CD14-positive monocyte (primary cell): Measurements from ENCODE around the gene L3MBTL4. TPM values are rescaled to one million over a fixed set of nuclear protein-coding genes. Genes with fewer than 3 reads are reported as not detected.

ENCODE experiments used
- DNase-seq, 3 donors: peaks; one replicate each; pipeline ENCODE4 v3.0.0-alpha.2; 2011 to 2022
- H2AFZ ChIP-seq: 2 replicates; pipeline ENCODE4 v1.6.0; 2012; ENCODE audit warnings: mild to moderate bottlenecking, low read depth, low read length, inconsistent platforms; ENCODE audit not compliant: insufficient read depth, poor library complexity, severe bottlenecking
- H3K27ac ChIP-seq, 2 donors: 1 replicate in 1 of 2; 2 replicates in 1 of 2; pipeline ENCODE4 v1.5.1; 2012 to 2013; ENCODE audit warnings: low read length in 2 of 2, control low read depth in 1 of 2, inconsistent platforms in 1 of 2, low read depth in 1 of 2, mild to moderate bottlenecking in 1 of 2
- H3K27me3 ChIP-seq, 2 donors: one replicate each; pipeline versions ENCODE4 v1.6.0 to v1.6.1; 2011 to 2013; ENCODE audit warnings: low read length in 2 of 2; ENCODE audit not compliant: control insufficient read depth in 2 of 2, insufficient read depth in 2 of 2
- H3K36me3 ChIP-seq, 2 donors: replicated peaks in 1 of 2; 1 replicate in 1 of 2; 2 replicates in 1 of 2; pipeline versions ENCODE4 v1.5.1 to v1.6.1; 2012 to 2013; ENCODE audit warnings: low read length in 2 of 2, control low read depth in 1 of 2, inconsistent platforms in 1 of 2, mild to moderate bottlenecking in 1 of 2; ENCODE audit not compliant: insufficient read depth in 2 of 2, control insufficient read depth in 1 of 2
- H3K4me1 ChIP-seq, 2 donors: 1 replicate in 1 of 2; 2 replicates in 1 of 2; pipeline versions ENCODE4 v1.5.1 to v1.6.1; 2012 to 2013; ENCODE audit warnings: low read length in 2 of 2, control low read depth in 1 of 2, inconsistent platforms in 1 of 2, mild to moderate bottlenecking in 1 of 2, moderate library complexity in 1 of 2; ENCODE audit not compliant: insufficient read depth in 2 of 2, control insufficient read depth in 1 of 2
- H3K4me2 ChIP-seq: replicated peaks from 2 replicates; pipeline ENCODE3; 2012; ENCODE audit warnings: low read length, moderate library complexity, mild to moderate bottlenecking; ENCODE audit not compliant: poor library complexity, severe bottlenecking; ENCODE audit errors: extremely low read depth
- H3K4me3 ChIP-seq, 3 experiments: fragments of 200-600 bp in 1 of 3; sonication (generic) in 1 of 3; replicated peaks in 1 of 3; 1 replicate in 2 of 3; 2 replicates in 1 of 3; pipeline ENCODE4 v1.5.1; 2011 to 2013; ENCODE audit warnings: low read length in 3 of 3, mild to moderate bottlenecking in 3 of 3, control low read depth in 2 of 3, low read depth in 2 of 3, inconsistent platforms in 1 of 3, moderate library complexity in 1 of 3
- H3K79me2 ChIP-seq: 2 replicates; pipeline ENCODE4 v1.6.0; 2012; ENCODE audit warnings: mild to moderate bottlenecking, control low read depth, inconsistent platforms, low read length, moderate library complexity; ENCODE audit not compliant: insufficient read depth
- H3K9ac ChIP-seq: 2 replicates; pipeline ENCODE4 v1.6.0; 2017; ENCODE audit warnings: low read length, mild to moderate bottlenecking; ENCODE audit not compliant: insufficient read depth, poor library complexity, severe bottlenecking
- H3K9me3 ChIP-seq, 2 donors: replicated peaks in 1 of 2; 1 replicate in 1 of 2; 2 replicates in 1 of 2; pipeline versions ENCODE4 v1.5.1 to v1.6.1; 2012 to 2013; ENCODE audit warnings: low read length in 2 of 2, control low read depth in 1 of 2; ENCODE audit not compliant: control insufficient read depth in 1 of 2, insufficient read depth in 1 of 2
- H4K20me1 ChIP-seq: 2 replicates; pipeline ENCODE4 v1.6.0; 2012; ENCODE audit warnings: mild to moderate bottlenecking, low read length, control low read depth, moderate library complexity; ENCODE audit not compliant: insufficient read depth
- H3K27ac Mint-ChIP-seq, 7 donors: one replicate each; pipeline ENCODE4 v1.8.0; 2020; ENCODE audit warnings: mild to moderate bottlenecking in 7 of 7, mixed read lengths in 7 of 7, moderate library complexity in 6 of 7, inconsistent platforms in 2 of 7
- H3K27me3 Mint-ChIP-seq, 3 donors: one replicate each; pipeline ENCODE4 v1.8.0; 2021 to 2022; ENCODE audit warnings: low read depth in 3 of 3, mild to moderate bottlenecking in 3 of 3, mixed read lengths in 3 of 3, moderate library complexity in 3 of 3, inconsistent platforms in 1 of 3
- H3K36me3 Mint-ChIP-seq, 2 donors: one replicate each; pipeline ENCODE4 v1.8.0; 2020; ENCODE audit warnings: mixed read lengths in 2 of 2, inconsistent platforms in 1 of 2, mild to moderate bottlenecking in 1 of 2
- H3K4me1 Mint-ChIP-seq: one replicate; pipeline ENCODE4 v1.8.0; 2020; ENCODE audit warnings: mild to moderate bottlenecking, mixed read lengths
- H3K4me3 Mint-ChIP-seq, 2 donors: one replicate each; pipeline ENCODE4 v1.8.0; 2020; ENCODE audit warnings: mild to moderate bottlenecking in 2 of 2, mixed read lengths in 2 of 2, moderate library complexity in 1 of 2
- H3K9me3 Mint-ChIP-seq, 7 donors: one replicate each; pipeline ENCODE4 v1.8.0; 2020 to 2022; ENCODE audit warnings: mixed read lengths in 7 of 7, mild to moderate bottlenecking in 6 of 7, moderate library complexity in 6 of 7, inconsistent platforms in 2 of 7
- WGBS: methylation state at CpG from one replicate; pipeline ENCODE4 v1.1.5; 2013; ENCODE audit warnings: missing lambda C conversion rate; ENCODE audit not compliant: insufficient coverage; 5-methylcytosine and 5-hydroxymethylcytosine counted together
- intact Hi-C, 2 donors: fragments of 100-400 bp; cut with micrococcal nuclease; formaldehyde crosslinking; loops; one replicate each; pipeline versions ENCODE4 v1.15.0 to v1.15.1; 2023
- polyA plus RNA-seq, 3 donors: library from polyadenylated mRNA; depleted of rRNA in 1 of 3; unstranded in 2 of 3; stranded (reverse) in 1 of 3; fragments of 300-500 nt in 2 of 3; fragments of >200 nt in 1 of 3; fragmentation: Illumina TruSeq in 2 of 3; gene quantifications; 1 replicate in 2 of 3; 2 replicates in 1 of 3; pipeline ENCODE4 v1.2.3, GENCODE V29; 2012 to 2021
- TF ChIP-seq, protein P1 (sequence below): fragments of 200-600 bp; IDR thresholded peaks from one replicate; pipeline ENCODE4 v1.8.0; 2022; ENCODE audit warnings: antibody characterized with exemption, mild to moderate bottlenecking

The L3MBTL4 gene
- polyA plus RNA-seq, 3 donors = 0.55 to 1.2 (median 0.72) TPM

DNA sequence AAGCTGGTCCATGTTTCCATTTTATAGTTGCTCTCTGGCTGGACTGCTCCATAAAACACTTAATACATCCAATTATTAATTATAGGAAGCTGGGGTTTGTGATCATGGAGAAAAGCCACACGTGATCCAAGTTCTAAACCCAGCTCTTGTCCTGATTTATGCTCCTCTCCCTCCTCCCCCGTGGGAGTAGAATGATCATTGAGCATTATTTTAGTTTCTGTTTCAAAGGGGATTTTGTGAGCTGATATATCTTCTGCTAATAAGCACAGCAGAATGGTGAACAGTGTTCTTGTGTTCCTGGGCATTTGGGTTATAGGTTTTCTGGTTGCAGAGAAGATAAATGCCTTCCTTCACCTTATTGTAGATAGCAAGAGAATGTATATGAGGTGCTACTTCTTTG is 383.7 kb downstream of the L3MBTL4 start:
- no peak overlapping the region for H3K4me2 ChIP-seq
- no peak overlapping the region for H3K4me3 Mint-ChIP-seq
- H3K36me3 Mint-ChIP-seq = no peaks in the 10 kb centered on the region
- no peak overlapping the region for H3K27ac Mint-ChIP-seq
- peaks cover 0 to 2% (median 0%) of the 10 kb centered on the region in 3 donors for H3K27me3 Mint-ChIP-seq
- H3K79me2 ChIP-seq = no peaks in the 10 kb centered on the region
- TF ChIP-seq, protein P1, sequence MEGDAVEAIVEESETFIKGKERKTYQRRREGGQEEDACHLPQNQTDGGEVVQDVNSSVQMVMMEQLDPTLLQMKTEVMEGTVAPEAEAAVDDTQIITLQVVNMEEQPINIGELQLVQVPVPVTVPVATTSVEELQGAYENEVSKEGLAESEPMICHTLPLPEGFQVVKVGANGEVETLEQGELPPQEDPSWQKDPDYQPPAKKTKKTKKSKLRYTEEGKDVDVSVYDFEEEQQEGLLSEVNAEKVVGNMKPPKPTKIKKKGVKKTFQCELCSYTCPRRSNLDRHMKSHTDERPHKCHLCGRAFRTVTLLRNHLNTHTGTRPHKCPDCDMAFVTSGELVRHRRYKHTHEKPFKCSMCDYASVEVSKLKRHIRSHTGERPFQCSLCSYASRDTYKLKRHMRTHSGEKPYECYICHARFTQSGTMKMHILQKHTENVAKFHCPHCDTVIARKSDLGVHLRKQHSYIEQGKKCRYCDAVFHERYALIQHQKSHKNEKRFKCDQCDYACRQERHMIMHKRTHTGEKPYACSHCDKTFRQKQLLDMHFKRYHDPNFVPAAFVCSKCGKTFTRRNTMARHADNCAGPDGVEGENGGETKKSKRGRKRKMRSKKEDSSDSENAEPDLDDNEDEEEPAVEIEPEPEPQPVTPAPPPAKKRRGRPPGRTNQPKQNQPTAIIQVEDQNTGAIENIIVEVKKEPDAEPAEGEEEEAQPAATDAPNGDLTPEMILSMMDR = no peak
- H3K9me3 Mint-ChIP-seq = peaks cover 0 to 5% (median 3%) of the 10 kb centered on the region in 7 donors
- H3K27me3 ChIP-seq = no peaks in the 10 kb centered on the region
- no peak overlapping the region for H3K27ac ChIP-seq
- no peaks in the 10 kb centered on the region for H3K4me1 Mint-ChIP-seq
- no peaks in the 10 kb centered on the region for H4K20me1 ChIP-seq
- DNase-seq = no peak
- H3K4me3 ChIP-seq = no peak overlapping the region
- no peaks in the 10 kb centered on the region for H3K4me1 ChIP-seq
- no peaks in the 10 kb centered on the region for H3K36me3 ChIP-seq
- intact Hi-C loops = no loop called here
- H2AFZ ChIP-seq = no peak overlapping the region
- no peak overlapping the region for H3K9ac ChIP-seq
- no peaks in the 10 kb centered on the region for H3K9me3 ChIP-seq
- no CpG with 5 or more reads among the region's 2 CpGs for WGBS

DNA sequence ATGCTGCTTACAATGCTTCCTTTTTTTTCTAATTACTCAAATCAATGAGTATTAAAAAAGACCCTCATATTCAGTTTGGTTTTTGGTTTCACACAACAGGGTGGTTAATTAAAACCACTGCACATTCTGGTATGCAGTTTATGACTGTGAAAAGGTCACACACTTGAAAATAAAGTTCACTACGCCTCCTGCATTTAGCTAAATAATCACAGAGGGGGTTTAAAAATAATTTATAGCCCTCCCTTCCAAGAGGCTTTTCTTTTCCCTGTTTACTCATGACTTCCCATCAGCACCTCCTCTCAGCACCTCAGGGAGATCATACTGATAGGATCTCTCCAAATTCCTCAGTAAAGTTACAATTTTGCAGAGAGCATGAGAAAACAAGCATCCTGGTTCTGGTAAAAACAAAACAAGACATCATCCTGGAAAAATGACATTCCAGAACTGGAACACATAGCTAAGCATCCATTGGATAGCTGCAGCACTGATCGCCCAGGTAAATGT is 389.9 kb downstream of the L3MBTL4 start:
- H3K36me3 Mint-ChIP-seq = no peaks in the 10 kb centered on the region
- intact Hi-C loops = no loop called here
- WGBS = 100% methylated on average over 1 of the region's 2 CpGs

More for the DNA sequence above, 389.9 kb downstream of the L3MBTL4 start:
- H3K4me2 ChIP-seq = no peak overlapping the region
- peaks cover 22% of the 10 kb centered on the region for H3K4me1 Mint-ChIP-seq
- no peaks in the 10 kb centered on the region for H3K27me3 ChIP-seq
- H3K27ac ChIP-seq = no peak overlapping the region
- peaks cover 0 to 3% (median 2%) of the 10 kb centered on the region in 3 donors for H3K27me3 Mint-ChIP-seq
- no peaks in the 10 kb centered on the region for H3K36me3 ChIP-seq
- H3K4me1 ChIP-seq = peaks cover 9 to 15% of the 10 kb centered on the region in 2 donors
- H2AFZ ChIP-seq = no peak overlapping the region
- H4K20me1 ChIP-seq = no peaks in the 10 kb centered on the region
- H3K4me3 ChIP-seq = no peak overlapping the region
- H3K4me3 Mint-ChIP-seq = no peak overlapping the region
- TF ChIP-seq, protein P1 = no peak
- no peak overlapping the region for H3K27ac Mint-ChIP-seq
- no peaks in the 10 kb centered on the region for H3K79me2 ChIP-seq
- H3K9me3 ChIP-seq = no peaks in the 10 kb centered on the region
- H3K9ac ChIP-seq = no peak overlapping the region
- no peak for DNase-seq
- H3K9me3 Mint-ChIP-seq = peaks cover 0 to 3% (median 0%) of the 10 kb centered on the region in 7 donors
